ENCODE measurements around the gene PIK3AP1.

DNA sequence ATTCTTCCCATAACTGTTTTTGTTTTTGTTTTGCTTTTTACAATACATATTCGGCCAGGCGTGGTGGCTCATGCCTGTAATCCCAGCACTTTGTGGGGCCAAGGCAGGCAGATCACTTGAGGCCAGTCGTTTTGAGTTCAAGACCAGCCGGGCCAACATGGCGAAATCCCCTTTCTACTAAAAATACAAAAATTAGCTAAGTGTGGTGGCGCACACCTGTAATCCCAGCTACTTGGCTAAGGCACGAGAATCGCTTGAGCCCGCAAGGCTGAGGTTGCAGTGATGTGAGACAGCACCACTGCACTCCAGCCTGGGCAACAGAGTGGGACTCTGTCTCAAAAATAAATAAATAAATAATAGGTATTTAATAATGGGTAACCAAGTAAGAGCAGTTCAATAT is 135.8 kb downstream of the PIK3AP1 start:
- TF ChIP-seq, protein P1, sequence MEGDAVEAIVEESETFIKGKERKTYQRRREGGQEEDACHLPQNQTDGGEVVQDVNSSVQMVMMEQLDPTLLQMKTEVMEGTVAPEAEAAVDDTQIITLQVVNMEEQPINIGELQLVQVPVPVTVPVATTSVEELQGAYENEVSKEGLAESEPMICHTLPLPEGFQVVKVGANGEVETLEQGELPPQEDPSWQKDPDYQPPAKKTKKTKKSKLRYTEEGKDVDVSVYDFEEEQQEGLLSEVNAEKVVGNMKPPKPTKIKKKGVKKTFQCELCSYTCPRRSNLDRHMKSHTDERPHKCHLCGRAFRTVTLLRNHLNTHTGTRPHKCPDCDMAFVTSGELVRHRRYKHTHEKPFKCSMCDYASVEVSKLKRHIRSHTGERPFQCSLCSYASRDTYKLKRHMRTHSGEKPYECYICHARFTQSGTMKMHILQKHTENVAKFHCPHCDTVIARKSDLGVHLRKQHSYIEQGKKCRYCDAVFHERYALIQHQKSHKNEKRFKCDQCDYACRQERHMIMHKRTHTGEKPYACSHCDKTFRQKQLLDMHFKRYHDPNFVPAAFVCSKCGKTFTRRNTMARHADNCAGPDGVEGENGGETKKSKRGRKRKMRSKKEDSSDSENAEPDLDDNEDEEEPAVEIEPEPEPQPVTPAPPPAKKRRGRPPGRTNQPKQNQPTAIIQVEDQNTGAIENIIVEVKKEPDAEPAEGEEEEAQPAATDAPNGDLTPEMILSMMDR (IDR thresholded peaks at IDR 0.05; ENCODE audit: insufficient read depth, low read length, poor library complexity, severe bottlenecking), result no peak
- TF ChIP-seq EZH2phosphoT487 (conservative IDR thresholded peaks at IDR 0.05; ENCODE audit: low read length), result no peak
